Effector memory CD8-positive, alpha-beta T cell (primary cell): ENCODE measurements around the gene ITPR1.

Source experiments
- ATAC-seq: fragments of 150-1000 bp; cut with Tn5 transposase; replicated peaks from 2 replicates; pipeline ENCODE4 v1.10.0; 2021; ENCODE audit warnings: mild to moderate bottlenecking, moderate library complexity
- DNase-seq, 3 experiments: peaks; one replicate each; pipeline ENCODE4 v3.0.0; 2021
- H3K27ac Mint-ChIP-seq, 2 donors: one replicate each; pipeline ENCODE4 v1.8.0; 2022; ENCODE audit warnings: mild to moderate bottlenecking in 2 of 2, mixed read lengths in 2 of 2, moderate library complexity in 2 of 2
- H3K27me3 Mint-ChIP-seq, 2 donors: one replicate each; pipeline ENCODE4 v1.8.0; 2022; ENCODE audit warnings: mixed read lengths in 2 of 2
- H3K36me3 Mint-ChIP-seq: one replicate; pipeline ENCODE4 v1.8.0; 2022; ENCODE audit warnings: mild to moderate bottlenecking, moderate library complexity, mixed read lengths; ENCODE audit not compliant: insufficient read depth
- H3K4me1 Mint-ChIP-seq, 2 donors: one replicate each; pipeline ENCODE4 v1.8.0; 2022; ENCODE audit warnings: low read depth in 2 of 2, mixed read lengths in 2 of 2
- H3K4me3 Mint-ChIP-seq, 2 donors: one replicate each; pipeline ENCODE4 v1.8.0; 2022; ENCODE audit warnings: mild to moderate bottlenecking in 2 of 2, mixed read lengths in 2 of 2, moderate library complexity in 2 of 2
- H3K9me3 Mint-ChIP-seq, 2 donors: one replicate each; pipeline ENCODE4 v1.8.0; 2022; ENCODE audit warnings: mixed read lengths in 2 of 2

ITPR1 gene

GRCh38 chr3:4495294-4496086, 2.3 kb downstream of the ITPR1 start:
- H3K4me3 Mint-ChIP-seq: peak overlapping the region; percentile 94 to 96

GRCh38 chr3:4496087-4496452, 2.9 kb downstream of the ITPR1 start:
- no peak for DNase-seq
- no peaks in the 10 kb centered on the region for H3K9me3 Mint-ChIP-seq
- H3K4me1 Mint-ChIP-seq: peaks cover 37 to 43% of the 10 kb centered on the region in 2 donors
- H3K27ac Mint-ChIP-seq: peak overlapping the region; percentile 6 to 7
- H3K4me3 Mint-ChIP-seq: peak overlapping the region; percentile 94 to 96
- no peak for ATAC-seq
- peaks cover 35% of the 10 kb centered on the region for H3K36me3 Mint-ChIP-seq
- H3K27me3 Mint-ChIP-seq: no peaks in the 10 kb centered on the region

More at GRCh38 chr3:4495294-4496086, 2.3 kb downstream of the ITPR1 start:
- H3K27ac Mint-ChIP-seq: peak overlapping the region; percentile 6 to 95
- no peaks in the 10 kb centered on the region for H3K27me3 Mint-ChIP-seq
- ATAC-seq (no peak), DNase-seq (no peak)
- peaks cover 39 to 45% of the 10 kb centered on the region in 2 donors for H3K4me1 Mint-ChIP-seq
- peaks cover 31% of the 10 kb centered on the region for H3K36me3 Mint-ChIP-seq
- no peaks in the 10 kb centered on the region for H3K9me3 Mint-ChIP-seq

GRCh38 chr3:4497005-4497692, 4.0 kb downstream of the ITPR1 start:
- peaks cover 37% of the 10 kb centered on the region for H3K36me3 Mint-ChIP-seq
- no peaks in the 10 kb centered on the region for H3K9me3 Mint-ChIP-seq
- ATAC-seq: no peak
- H3K4me1 Mint-ChIP-seq: peaks cover 32 to 41% of the 10 kb centered on the region in 2 donors
- H3K27me3 Mint-ChIP-seq: no peaks in the 10 kb centered on the region
- H3K27ac Mint-ChIP-seq: peak overlapping the region in 1 of 2 donors; percentile 6
- no peak for DNase-seq
- H3K4me3 Mint-ChIP-seq: no peak overlapping the region

- Mint-ChIP-seq H3K4me3 (no peak overlapping the region), H3K4me1 (peaks cover 31 to 41% of the 10 kb centered on the region in 2 donors), H3K27ac (peak overlapping the region in 1 of 2 donors; percentile 39), H3K9me3 (no peaks in the 10 kb centered on the region), H3K36me3 (peaks cover 34% of the 10 kb centered on the region), H3K27me3 (no peaks in the 10 kb centered on the region)
- ATAC-seq (no peak), DNase-seq (no peak)
Measured at GRCh38 chr3:4497843-4498324, 4.7 kb downstream of the ITPR1 start.

GRCh38 chr3:4498446-4498845, 5.3 kb downstream of the ITPR1 start:
- DNase-seq (no peak), ATAC-seq (no peak)
- Mint-ChIP-seq H3K27ac (peak overlapping the region in 1 of 2 donors; percentile 39), H3K4me3 (no peak overlapping the region), H3K9me3 (no peaks in the 10 kb centered on the region), H3K4me1 (peaks cover 31 to 41% of the 10 kb centered on the region in 2 donors), H3K27me3 (no peaks in the 10 kb centered on the region), H3K36me3 (peaks cover 28% of the 10 kb centered on the region)

DNA sequence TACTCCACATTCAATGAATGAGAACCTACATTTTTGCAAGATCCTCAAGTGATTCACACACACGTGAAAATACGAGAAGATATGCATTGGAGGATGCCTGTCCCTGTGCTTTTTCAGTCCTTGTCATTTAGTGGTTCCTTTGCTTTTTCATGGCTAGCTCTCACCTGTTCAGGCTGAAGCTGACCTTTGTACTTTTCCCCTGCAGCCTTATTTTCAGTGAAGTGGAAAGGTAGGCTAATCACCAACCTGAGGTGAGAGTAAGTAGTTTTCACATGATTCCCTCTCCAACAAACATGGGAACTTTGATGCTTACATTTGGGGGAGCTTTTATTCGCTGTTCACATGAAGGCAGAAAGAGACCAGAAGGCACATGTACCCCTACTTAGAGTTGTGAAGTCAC, 8.3 kb downstream of the ITPR1 start:
- peaks cover 25% of the 10 kb centered on the region for H3K36me3 Mint-ChIP-seq
- peak overlapping the region in 1 of 2 donors; percentile 17 for H3K27ac Mint-ChIP-seq
- H3K27me3 Mint-ChIP-seq: no peaks in the 10 kb centered on the region
- H3K9me3 Mint-ChIP-seq: no peaks in the 10 kb centered on the region
- H3K4me3 Mint-ChIP-seq: no peak overlapping the region
- DNase-seq (no peak), ATAC-seq (no peak)
- H3K4me1 Mint-ChIP-seq: peaks cover 28 to 38% of the 10 kb centered on the region in 2 donors

GRCh38 chr3:4501927-4502326, 8.8 kb downstream of the ITPR1 start:
- ATAC-seq: no peak
- no peaks in the 10 kb centered on the region for H3K27me3 Mint-ChIP-seq
- no peaks in the 10 kb centered on the region for H3K9me3 Mint-ChIP-seq
- H3K4me3 Mint-ChIP-seq: no peak overlapping the region
- H3K27ac Mint-ChIP-seq: no peak overlapping the region
- no peak for DNase-seq
- H3K4me1 Mint-ChIP-seq: peaks cover 23 to 37% of the 10 kb centered on the region in 2 donors
- peaks cover 25% of the 10 kb centered on the region for H3K36me3 Mint-ChIP-seq

- Mint-ChIP-seq H3K27me3 (no peaks in the 10 kb centered on the region), H3K9me3 (no peaks in the 10 kb centered on the region), H3K4me1 (peaks cover 28 to 43% of the 10 kb centered on the region in 2 donors), H3K4me3 (peak overlapping the region in 1 of 2 donors; percentile 18), H3K27ac (peak overlapping the region; percentile 41 to 96), H3K36me3 (peaks cover 25% of the 10 kb centered on the region)
- no peak for DNase-seq
- ATAC-seq: peak; percentile 25
Measured at GRCh38 chr3:4503050-4503449, 9.9 kb downstream of the ITPR1 start.

GRCh38 chr3:4504340-4505261, 11.5 kb downstream of the ITPR1 start:
- H3K27me3 Mint-ChIP-seq: no peaks in the 10 kb centered on the region
- peaks cover 18% of the 10 kb centered on the region for H3K36me3 Mint-ChIP-seq
- no peaks in the 10 kb centered on the region for H3K9me3 Mint-ChIP-seq
- peak overlapping the region; percentile 76 to 87 for H3K4me3 Mint-ChIP-seq
- ATAC-seq (peak; percentile 83), DNase-seq (peak in 2 of 3 experiments; percentile 22 to 26)
- H3K4me1 Mint-ChIP-seq: peaks cover 28 to 46% of the 10 kb centered on the region in 2 donors
- peak overlapping the region; percentile 60 to 96 for H3K27ac Mint-ChIP-seq

DNA sequence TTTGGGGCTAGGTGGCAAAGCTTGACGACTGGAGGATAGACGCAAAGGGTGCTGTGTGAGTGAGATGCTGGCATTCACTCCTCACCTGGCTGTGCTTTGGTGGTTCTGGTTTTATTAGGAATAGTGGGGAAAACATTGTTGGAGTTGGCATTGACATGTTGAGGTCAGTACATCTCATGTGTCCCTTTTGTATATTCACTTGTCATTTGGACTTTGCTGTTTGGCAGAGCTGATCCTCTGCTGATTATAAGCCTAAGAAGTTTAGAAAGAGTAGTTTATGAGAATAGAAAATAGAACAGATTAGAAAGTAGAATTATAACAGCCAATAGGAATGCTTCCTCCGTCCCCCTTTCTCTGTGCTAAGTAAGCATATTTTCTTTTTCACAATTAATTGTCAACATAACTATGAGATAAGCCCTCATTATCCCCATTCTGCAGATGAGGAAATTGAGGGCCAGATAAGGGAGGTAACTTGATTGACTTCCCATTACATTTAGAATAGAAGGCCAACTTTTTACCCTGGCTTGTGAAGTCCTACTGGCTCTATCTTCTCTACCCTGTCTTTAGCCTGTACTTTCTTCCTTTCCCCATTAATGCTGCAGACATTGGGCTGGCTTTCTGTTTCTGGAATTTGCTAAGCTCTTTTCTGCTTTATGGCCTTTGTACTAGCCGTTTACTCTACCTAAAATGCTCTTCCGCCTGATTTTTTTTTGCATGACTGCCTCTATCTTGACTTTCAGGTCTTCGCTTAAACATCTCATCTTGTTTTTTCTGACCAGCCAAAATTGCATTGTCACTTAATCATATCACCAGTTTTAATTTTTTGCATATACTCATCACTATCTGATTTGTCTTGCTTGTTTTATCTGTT, 12.8 kb downstream of the ITPR1 start:
- peak overlapping the region; percentile 60 to 96 for H3K27ac Mint-ChIP-seq
- no peaks in the 10 kb centered on the region for H3K27me3 Mint-ChIP-seq
- H3K4me1 Mint-ChIP-seq: peaks cover 31 to 52% of the 10 kb centered on the region in 2 donors
- H3K9me3 Mint-ChIP-seq: no peaks in the 10 kb centered on the region
- H3K4me3 Mint-ChIP-seq: peak overlapping the region; percentile 76 to 87
- peaks cover 12% of the 10 kb centered on the region for H3K36me3 Mint-ChIP-seq
- no peak for ATAC-seq
- no peak for DNase-seq

DNA sequence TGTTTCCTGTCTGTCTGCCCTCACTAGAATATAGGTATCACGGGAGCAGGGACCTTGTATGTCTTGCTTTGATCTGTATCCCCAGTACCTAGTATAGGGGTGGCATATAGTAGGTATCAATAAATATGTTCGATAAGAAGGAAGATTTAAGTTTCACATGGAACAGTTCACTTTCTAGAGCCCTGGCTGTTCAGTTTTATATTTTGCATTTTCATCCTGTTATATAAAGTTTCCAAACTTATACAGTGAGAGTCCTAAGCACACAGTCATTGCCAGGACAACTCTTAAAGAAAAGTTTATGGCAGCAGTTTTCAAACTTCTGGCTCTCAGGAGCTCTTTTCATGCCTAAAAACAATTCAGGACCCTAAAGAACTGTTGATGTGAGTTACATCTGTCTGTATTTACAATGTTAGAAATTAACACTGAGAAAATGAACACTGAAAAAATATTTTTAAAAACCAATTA, 13.4 kb downstream of the ITPR1 start:
- DNase-seq (no peak), ATAC-seq (no peak)
- Mint-ChIP-seq H3K27me3 (no peaks in the 10 kb centered on the region), H3K4me3 (peak overlapping the region; percentile 17 to 28), H3K27ac (peak overlapping the region; percentile 5 to 96), H3K9me3 (no peaks in the 10 kb centered on the region), H3K4me1 (peaks cover 31 to 53% of the 10 kb centered on the region in 2 donors), H3K36me3 (peaks cover 11% of the 10 kb centered on the region)

DNA sequence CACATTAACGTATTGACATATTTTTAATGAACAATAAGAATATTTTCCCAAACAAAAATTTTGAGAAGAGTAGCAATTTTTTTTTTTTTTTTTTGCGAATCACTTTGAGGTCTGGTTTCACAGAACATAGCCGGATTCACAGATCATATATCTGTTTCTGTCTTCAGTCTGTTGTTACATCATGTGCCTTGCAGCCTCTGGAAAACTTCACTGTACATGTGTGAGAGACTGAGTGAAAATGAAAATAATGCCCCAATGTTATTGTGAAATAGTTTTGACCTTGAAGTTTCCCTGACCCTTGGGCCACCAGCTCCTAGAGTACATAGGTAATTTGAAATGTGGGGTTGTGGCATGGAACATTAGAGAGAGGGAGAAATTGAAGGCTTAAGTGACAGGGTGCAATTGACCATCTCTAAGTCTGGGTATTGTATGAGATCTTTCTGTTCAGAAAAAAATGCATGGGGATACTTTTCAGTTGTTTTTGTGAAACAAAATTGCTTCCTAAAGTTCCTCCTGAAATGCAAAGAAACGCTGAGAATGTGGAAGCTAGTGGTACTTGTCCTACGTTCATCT, 14.0 kb downstream of the ITPR1 start:
- H3K36me3 Mint-ChIP-seq: peaks cover 10% of the 10 kb centered on the region
- H3K4me1 Mint-ChIP-seq: peaks cover 31 to 53% of the 10 kb centered on the region in 2 donors
- H3K27ac Mint-ChIP-seq: peak overlapping the region in 1 of 2 donors; percentile 73
- no peak for ATAC-seq
- peak overlapping the region in 1 of 2 donors; percentile 34 for H3K4me3 Mint-ChIP-seq
- H3K9me3 Mint-ChIP-seq: no peaks in the 10 kb centered on the region
- H3K27me3 Mint-ChIP-seq: no peaks in the 10 kb centered on the region
- DNase-seq: no peak
